Uterus (tissue), 2 donors: ENCODE measurements around the gene ERFL.
A peak's percentile ranks its signal among the peaks of the same experiment; 100 is the strongest.

Experiments used
- POLR2A ChIP-seq, 2 donors: fragments of 450-650 bp; IDR thresholded peaks; one replicate each; pipeline ENCODE4 v1.6.1; 2016; ENCODE audit warnings: antibody characterized with exemption in 2 of 2, mild to moderate bottlenecking in 1 of 2, moderate library complexity in 1 of 2
- TF ChIP-seq, protein P1 (sequence below), 4 experiments: fragments of 200-600 bp in 2 of 4; fragments of 450-650 bp in 2 of 4; sonication (generic) in 2 of 4; IDR thresholded peaks; one replicate each; pipeline ENCODE4 v1.5.1; 2016 to 2019; ENCODE audit warnings: antibody characterized with exemption in 4 of 4, mild to moderate bottlenecking in 2 of 4, moderate library complexity in 1 of 4

DNA sequence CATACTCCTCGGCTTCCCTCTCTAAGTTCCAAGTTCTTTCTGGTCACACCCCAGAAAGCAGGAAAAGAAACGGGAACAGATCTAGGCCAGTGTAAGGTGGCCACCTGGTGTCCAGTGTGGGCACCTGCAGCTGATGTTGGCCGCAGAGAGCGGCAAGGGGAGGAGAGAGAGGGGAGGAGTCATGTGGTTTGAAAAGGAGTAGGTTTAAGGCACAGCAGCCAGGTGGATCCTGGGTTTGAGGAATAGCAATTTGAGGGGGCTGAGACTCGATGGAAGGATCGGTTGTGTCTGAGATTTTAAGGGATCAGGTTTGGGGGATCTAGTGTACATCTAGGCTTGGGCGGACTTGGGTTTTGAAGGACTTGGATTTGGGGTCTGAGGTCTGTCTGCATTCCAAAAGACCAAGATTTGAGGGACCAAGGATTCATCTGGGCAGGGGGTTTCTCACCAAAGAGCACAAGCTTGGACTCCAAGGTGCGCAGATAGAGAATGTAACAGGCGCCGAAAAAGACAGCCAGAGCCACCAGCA is 29.7 kb upstream of the ERFL start:
- TF ChIP-seq, protein P1, sequence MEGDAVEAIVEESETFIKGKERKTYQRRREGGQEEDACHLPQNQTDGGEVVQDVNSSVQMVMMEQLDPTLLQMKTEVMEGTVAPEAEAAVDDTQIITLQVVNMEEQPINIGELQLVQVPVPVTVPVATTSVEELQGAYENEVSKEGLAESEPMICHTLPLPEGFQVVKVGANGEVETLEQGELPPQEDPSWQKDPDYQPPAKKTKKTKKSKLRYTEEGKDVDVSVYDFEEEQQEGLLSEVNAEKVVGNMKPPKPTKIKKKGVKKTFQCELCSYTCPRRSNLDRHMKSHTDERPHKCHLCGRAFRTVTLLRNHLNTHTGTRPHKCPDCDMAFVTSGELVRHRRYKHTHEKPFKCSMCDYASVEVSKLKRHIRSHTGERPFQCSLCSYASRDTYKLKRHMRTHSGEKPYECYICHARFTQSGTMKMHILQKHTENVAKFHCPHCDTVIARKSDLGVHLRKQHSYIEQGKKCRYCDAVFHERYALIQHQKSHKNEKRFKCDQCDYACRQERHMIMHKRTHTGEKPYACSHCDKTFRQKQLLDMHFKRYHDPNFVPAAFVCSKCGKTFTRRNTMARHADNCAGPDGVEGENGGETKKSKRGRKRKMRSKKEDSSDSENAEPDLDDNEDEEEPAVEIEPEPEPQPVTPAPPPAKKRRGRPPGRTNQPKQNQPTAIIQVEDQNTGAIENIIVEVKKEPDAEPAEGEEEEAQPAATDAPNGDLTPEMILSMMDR (IDR thresholded peaks at IDR 0.05), result peak; percentile 58 to 85 (median 76)
- TF ChIP-seq POLR2A (IDR thresholded peaks at IDR 0.05), result no peak
